Trophoblast cell (in vitro differentiated cells and primary cell): ENCODE results near the gene RAB11FIP5.
A peak's percentile ranks its signal among the peaks of the same experiment; 100 is the strongest.

Source experiments
- DNase-seq, 2 donors: peaks; one replicate each; pipeline ENCODE4 v3.0.0-alpha.2; 2016
- H2AFZ ChIP-seq: 2 replicates; pipeline ENCODE4 v1.6.1; 2013; ENCODE audit warnings: low read length, moderate library complexity, mild to moderate bottlenecking; ENCODE audit not compliant: insufficient read depth, poor library complexity
- H2AK5ac ChIP-seq: 2 replicates; pipeline ENCODE4 v1.6.1; 2013; ENCODE audit warnings: mild to moderate bottlenecking, low read length
- H2BK120ac ChIP-seq: 2 replicates; pipeline ENCODE4 v1.6.1; 2013; ENCODE audit warnings: low read length, mild to moderate bottlenecking, moderate library complexity; ENCODE audit not compliant: insufficient read depth, poor library complexity
- H2BK12ac ChIP-seq: 2 replicates; pipeline ENCODE4 v1.6.1; 2013; ENCODE audit warnings: mild to moderate bottlenecking, low read length, moderate library complexity
- H2BK5ac ChIP-seq: 2 replicates; pipeline ENCODE4 v1.6.1; 2013; ENCODE audit warnings: low read length, low read depth, moderate library complexity, mild to moderate bottlenecking; ENCODE audit not compliant: poor library complexity
- H3K14ac ChIP-seq: 2 replicates; pipeline ENCODE4 v1.6.1; 2013; ENCODE audit warnings: mild to moderate bottlenecking, low read length
- H3K18ac ChIP-seq: 2 replicates; pipeline ENCODE4 v1.6.1; 2013; ENCODE audit warnings: mild to moderate bottlenecking, low read length
- H3K23ac ChIP-seq: 2 replicates; pipeline ENCODE4 v1.6.1; 2013; ENCODE audit warnings: low read length
- H3K27ac ChIP-seq: 2 replicates; pipeline ENCODE4 v1.5.1; 2013; ENCODE audit warnings: low read depth, mild to moderate bottlenecking, inconsistent platforms, low read length, moderate library complexity
- H3K27me3 ChIP-seq: 2 replicates; pipeline ENCODE4 v1.6.1; 2013; ENCODE audit warnings: inconsistent platforms, mild to moderate bottlenecking, low read length, moderate library complexity; ENCODE audit not compliant: insufficient read depth
- H3K36me3 ChIP-seq, 2 experiments: 1 replicate in 1 of 2; 2 replicates in 1 of 2; pipeline ENCODE4 v1.6.1; 2013; ENCODE audit warnings: low read length in 2 of 2, mild to moderate bottlenecking in 2 of 2, moderate library complexity in 1 of 2; ENCODE audit not compliant: insufficient read depth in 2 of 2, control insufficient read depth in 1 of 2
- H3K4ac ChIP-seq: 2 replicates; pipeline ENCODE4 v1.6.1; 2013; ENCODE audit warnings: low read depth, mild to moderate bottlenecking, low read length, moderate library complexity
- H3K4me1 ChIP-seq, 2 experiments: 1 replicate in 1 of 2; 2 replicates in 1 of 2; pipeline ENCODE4 v1.6.1; 2013; ENCODE audit warnings: low read length in 2 of 2, mild to moderate bottlenecking in 2 of 2, moderate library complexity in 1 of 2; ENCODE audit not compliant: insufficient read depth in 2 of 2, control insufficient read depth in 1 of 2
- H3K4me2 ChIP-seq: 2 replicates; pipeline ENCODE4 v1.6.1; 2013; ENCODE audit warnings: inconsistent platforms, mild to moderate bottlenecking, low read length, moderate library complexity
- H3K4me3 ChIP-seq: 2 replicates; pipeline ENCODE4 v1.5.1; 2013; ENCODE audit warnings: mild to moderate bottlenecking, low read depth, low read length, inconsistent platforms
- H3K79me1 ChIP-seq: one replicate; pipeline ENCODE4 v1.6.1; 2013; ENCODE audit warnings: low read length
- H3K79me2 ChIP-seq: 2 replicates; pipeline ENCODE4 v1.6.1; 2013; ENCODE audit warnings: low read length, mild to moderate bottlenecking; ENCODE audit not compliant: control insufficient read depth, insufficient read depth, poor library complexity
- H3K9ac ChIP-seq: 2 replicates; pipeline ENCODE4 v1.6.1; 2013; ENCODE audit warnings: mild to moderate bottlenecking, low read length
- H3K9me3 ChIP-seq: 2 replicates; pipeline ENCODE4 v1.6.1; 2013; ENCODE audit warnings: low read depth, mild to moderate bottlenecking, control low read depth, inconsistent platforms, low read length; ENCODE audit not compliant: insufficient read depth
- H4K12ac ChIP-seq: 2 replicates; pipeline ENCODE4 v1.6.1; 2013; ENCODE audit warnings: low read depth, mild to moderate bottlenecking, low read length, moderate library complexity
- H4K8ac ChIP-seq: 2 replicates; pipeline ENCODE4 v1.6.1; 2013; ENCODE audit warnings: low read depth, mild to moderate bottlenecking, low read length, moderate library complexity
- H4K91ac ChIP-seq: one replicate; pipeline ENCODE4 v1.6.1; 2013; ENCODE audit warnings: low read depth, mild to moderate bottlenecking, low read length, moderate library complexity
- WGBS: extraction: QIAGEN DNeasy Blood & Tissue Kit; methylation state at CpG from one replicate; pipeline ENCODE4 v1.1.7; 2013; ENCODE audit warnings: missing lambda C conversion rate; ENCODE audit not compliant: insufficient read length, insufficient coverage; ENCODE audit errors: extremely low coverage; 5-methylcytosine and 5-hydroxymethylcytosine counted together

RAB11FIP5 gene

DNA sequence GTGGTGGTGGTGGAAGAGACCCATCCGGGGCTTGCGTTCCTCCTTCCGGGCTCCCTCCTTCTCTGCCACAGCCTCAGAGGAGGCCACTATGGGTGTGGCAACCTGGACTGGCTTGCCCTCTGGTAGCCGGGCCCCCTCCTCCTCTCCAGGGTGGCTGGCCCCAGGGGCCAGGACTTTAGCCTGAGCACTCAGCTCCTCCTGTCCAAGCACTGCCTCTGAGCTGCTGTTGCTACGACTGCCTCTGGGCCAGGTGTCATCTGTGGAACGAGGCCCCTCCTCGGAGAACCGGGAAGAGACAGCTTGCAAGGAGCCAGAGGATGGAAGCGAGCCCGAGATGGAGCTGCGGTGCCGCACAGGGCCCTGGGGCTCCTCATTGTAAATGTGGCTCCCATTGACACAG, 24.5 kb downstream of the RAB11FIP5 start:
- WGBS, result no CpG with 5 or more reads among the region's 12 CpGs
- no peak overlapping the region for H3K4ac ChIP-seq
- no peak overlapping the region for H4K12ac ChIP-seq

GRCh38 chr2:73087311-73087710, 25.4 kb downstream of the RAB11FIP5 start:
- Histone ChIP-seq H3K23ac (no peak overlapping the region), H3K4me1 (peaks cover 31 to 43% of the 10 kb centered on the region in 2 experiments), H3K4ac (no peak overlapping the region), H3K9me3 (no peaks in the 10 kb centered on the region), H3K4me3 (no peak overlapping the region), H3K79me2 (peaks cover 7% of the 10 kb centered on the region), H3K36me3 (peaks cover 20 to 24% of the 10 kb centered on the region in 2 experiments), H4K12ac (no peak overlapping the region), H4K91ac (no peak overlapping the region), H2BK120ac (no peak overlapping the region), H3K27ac (no peak overlapping the region), H3K9ac (no peak overlapping the region), H2BK5ac (no peak overlapping the region), H3K18ac (peak overlapping the region; percentile 16), H4K8ac (no peak overlapping the region), H3K79me1 (peaks cover 17% of the 10 kb centered on the region), H3K14ac (no peak overlapping the region), H3K4me2 (no peak overlapping the region), H3K27me3 (no peaks in the 10 kb centered on the region), H2BK12ac (no peak overlapping the region), H2AFZ (no peak overlapping the region), H2AK5ac (no peak overlapping the region)
- no CpG with 5 or more reads among the region's 4 CpGs for WGBS
- DNase-seq, result no peak

More for the DNA sequence above, 24.5 kb downstream of the RAB11FIP5 start:
- peak overlapping the region; percentile 72 for H4K91ac ChIP-seq
- H3K14ac ChIP-seq, result no peak overlapping the region
- H3K4me3 ChIP-seq, result no peak overlapping the region
- H3K23ac ChIP-seq, result no peak overlapping the region
- H4K8ac ChIP-seq, result no peak overlapping the region
- peaks cover 37 to 48% of the 10 kb centered on the region in 2 experiments for H3K4me1 ChIP-seq
- peaks cover 20 to 24% of the 10 kb centered on the region in 2 experiments for H3K36me3 ChIP-seq
- H3K27ac ChIP-seq, result no peak overlapping the region
- H2BK5ac ChIP-seq, result no peak overlapping the region
- H2AFZ ChIP-seq, result no peak overlapping the region
- H3K9ac ChIP-seq, result no peak overlapping the region
- no peaks in the 10 kb centered on the region for H3K9me3 ChIP-seq
- H2AK5ac ChIP-seq, result no peak overlapping the region
- H2BK120ac ChIP-seq, result no peak overlapping the region
- H3K27me3 ChIP-seq, result no peaks in the 10 kb centered on the region
- DNase-seq, result no peak
- H3K4me2 ChIP-seq, result no peak overlapping the region
- peak overlapping the region; percentile 9 for H2BK12ac ChIP-seq
- H3K18ac ChIP-seq, result no peak overlapping the region
- H3K79me1 ChIP-seq, result peaks cover 17% of the 10 kb centered on the region
- peaks cover 7% of the 10 kb centered on the region for H3K79me2 ChIP-seq

DNA sequence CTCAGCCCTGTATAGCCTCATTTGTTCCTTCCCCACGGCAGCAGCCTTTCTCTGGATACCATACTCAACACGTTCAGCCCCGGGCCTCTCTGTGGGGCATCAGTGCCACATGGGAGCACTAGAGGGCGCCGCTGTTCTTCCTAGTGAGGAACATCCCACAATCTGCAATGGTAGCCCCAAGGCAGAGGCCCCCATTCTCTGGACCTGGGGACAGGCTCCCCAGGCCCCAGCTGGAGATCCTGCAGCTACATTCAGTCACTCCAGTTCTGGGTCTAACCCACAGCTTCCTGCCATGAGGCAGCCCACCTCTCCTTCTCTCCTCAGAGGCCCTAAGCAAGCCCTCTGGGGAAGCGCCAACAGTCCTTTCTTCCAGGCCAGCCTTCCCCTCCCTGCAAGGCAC, 27.1 kb downstream of the RAB11FIP5 start:
- Histone ChIP-seq H3K79me1 (peaks cover 10% of the 10 kb centered on the region), H3K4me1 (peaks cover 27 to 38% of the 10 kb centered on the region in 2 experiments), H3K4me2 (no peak overlapping the region), H2AFZ (no peak overlapping the region), H3K9me3 (no peaks in the 10 kb centered on the region), H3K36me3 (peaks cover 21 to 24% of the 10 kb centered on the region in 2 experiments), H2BK5ac (no peak overlapping the region), H3K4ac (no peak overlapping the region), H3K23ac (no peak overlapping the region), H3K4me3 (no peak overlapping the region), H4K12ac (no peak overlapping the region), H4K91ac (no peak overlapping the region), H3K27me3 (no peaks in the 10 kb centered on the region), H3K18ac (no peak overlapping the region), H2AK5ac (no peak overlapping the region), H4K8ac (no peak overlapping the region), H3K79me2 (peaks cover 5% of the 10 kb centered on the region), H3K27ac (no peak overlapping the region), H3K9ac (no peak overlapping the region), H2BK120ac (no peak overlapping the region), H2BK12ac (no peak overlapping the region), H3K14ac (no peak overlapping the region)
- peak; percentile 50 to 81 for DNase-seq
- WGBS, result no CpG with 5 or more reads among the region's 6 CpGs

GRCh38 chr2:73084971-73085370, 27.8 kb downstream of the RAB11FIP5 start:
- no peak overlapping the region for H3K4me3 ChIP-seq
- no peak overlapping the region for H2AFZ ChIP-seq
- no peak overlapping the region for H2BK5ac ChIP-seq
- no peak overlapping the region for H2BK12ac ChIP-seq
- peaks cover 23 to 27% of the 10 kb centered on the region in 2 experiments for H3K36me3 ChIP-seq
- no peak overlapping the region for H4K12ac ChIP-seq
- H2AK5ac ChIP-seq, result no peak overlapping the region
- H4K91ac ChIP-seq, result no peak overlapping the region
- H3K14ac ChIP-seq, result no peak overlapping the region
- no CpG with 5 or more reads among the region's 3 CpGs for WGBS
- H2BK120ac ChIP-seq, result no peak overlapping the region
- no peak overlapping the region for H3K27ac ChIP-seq
- peaks cover 25 to 33% of the 10 kb centered on the region in 2 experiments for H3K4me1 ChIP-seq
- no peaks in the 10 kb centered on the region for H3K27me3 ChIP-seq
- H3K23ac ChIP-seq, result no peak overlapping the region
- H3K9me3 ChIP-seq, result no peaks in the 10 kb centered on the region
- H3K18ac ChIP-seq, result no peak overlapping the region
- peaks cover 9% of the 10 kb centered on the region for H3K79me1 ChIP-seq
- H3K4ac ChIP-seq, result no peak overlapping the region
- H3K9ac ChIP-seq, result no peak overlapping the region
- no peak overlapping the region for H4K8ac ChIP-seq
- peaks cover 5% of the 10 kb centered on the region for H3K79me2 ChIP-seq
- peak; percentile 83 for DNase-seq
- H3K4me2 ChIP-seq, result no peak overlapping the region
